22Rv1 (cell line): Measurements from ENCODE around the gene MRPL17.

Experiments used
- H3K27ac ChIP-seq: fragments of 450-650 bp; 2 replicates; pipeline ENCODE4 v1.5.1; 2017
- CTCF ChIP-seq: fragments of 450-650 bp; IDR thresholded peaks from 2 replicates; pipeline ENCODE4 v1.5.1; 2017; ENCODE audit warnings: mild to moderate bottlenecking
- ZFX ChIP-seq: fragments of 450-650 bp; IDR thresholded peaks from 2 replicates; pipeline ENCODE4 v1.6.1; 2017; ENCODE audit warnings: antibody characterized with exemption, borderline replicate concordance

Gene MRPL17

GRCh38 chr11:6681949-6682348 lies 1.2 kb downstream of the MRPL17 start:
- H3K27ac ChIP-seq, result peak overlapping the region; percentile 75; the same call in 1 of the 2 replicates
- no peak for TF ChIP-seq CTCF
- no peak for TF ChIP-seq ZFX

DNA sequence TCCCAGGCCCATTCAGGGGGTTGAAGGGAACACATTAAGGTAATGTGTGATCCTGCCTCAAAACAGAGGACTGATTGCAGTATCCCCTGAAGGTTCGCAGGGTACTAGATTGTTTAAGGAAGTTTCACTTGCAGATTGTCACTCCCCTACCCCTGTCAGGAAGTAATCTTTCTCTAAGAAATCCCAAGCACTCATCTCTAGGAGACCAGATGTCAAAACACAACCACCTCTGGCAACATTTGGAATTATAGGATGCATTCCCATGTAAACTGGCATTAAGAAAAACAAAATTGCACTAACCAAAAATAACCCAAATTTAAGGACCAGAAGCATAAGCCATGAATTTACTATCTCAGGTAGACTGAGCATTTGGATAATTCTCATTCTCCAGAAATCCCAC lies 1.6 kb downstream of the MRPL17 start:
- no peak for TF ChIP-seq ZFX
- no peak for TF ChIP-seq CTCF
- no peak overlapping the region for H3K27ac ChIP-seq

GRCh38 chr11:6677018-6677417 lies 6.1 kb downstream of the MRPL17 start:
- no peak overlapping the region for H3K27ac ChIP-seq
- TF ChIP-seq ZFX (no peak), CTCF (no peak)

DNA sequence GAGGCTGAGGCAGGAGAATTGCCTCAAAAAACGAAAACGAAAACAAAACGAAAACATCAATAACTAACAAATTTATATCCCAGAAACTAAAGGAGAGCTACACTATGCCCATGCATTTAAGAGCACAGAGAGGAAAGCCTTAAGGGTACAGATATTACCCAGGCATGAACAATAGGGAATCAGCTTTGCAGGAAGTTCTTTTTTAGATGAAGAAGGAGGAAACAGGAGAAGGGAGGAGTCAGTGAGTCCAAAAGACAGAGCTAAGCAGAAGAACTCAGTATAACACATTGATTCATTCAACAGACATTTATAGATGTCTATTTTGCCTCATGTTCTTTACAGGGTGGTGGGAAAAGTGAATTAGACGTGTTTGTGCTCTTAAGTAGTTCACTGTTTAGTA lies 8.3 kb downstream of the MRPL17 start:
- H3K27ac ChIP-seq, result no peak overlapping the region
- TF ChIP-seq CTCF (no peak), ZFX (no peak)

DNA sequence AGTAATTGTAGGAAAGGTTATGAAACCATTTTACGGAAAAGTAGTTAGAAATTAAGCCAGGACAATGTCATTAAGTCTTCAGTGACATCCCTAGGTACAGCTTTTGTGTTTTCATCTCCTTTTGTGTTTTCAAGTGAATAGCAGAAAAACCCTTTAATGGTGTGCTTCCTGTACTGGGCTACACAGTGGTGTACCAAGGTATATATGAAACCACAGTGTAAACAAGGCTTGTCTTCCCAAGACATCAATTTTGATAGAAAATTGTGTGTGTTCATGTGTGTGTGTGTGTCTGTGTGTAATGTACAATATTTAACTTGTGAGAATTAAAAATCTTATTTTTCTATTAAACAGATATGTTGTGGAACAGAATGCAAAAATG lies 8.9 kb downstream of the MRPL17 start:
- H3K27ac ChIP-seq, result no peak overlapping the region
- TF ChIP-seq ZFX, result no peak
- no peak for TF ChIP-seq CTCF

DNA sequence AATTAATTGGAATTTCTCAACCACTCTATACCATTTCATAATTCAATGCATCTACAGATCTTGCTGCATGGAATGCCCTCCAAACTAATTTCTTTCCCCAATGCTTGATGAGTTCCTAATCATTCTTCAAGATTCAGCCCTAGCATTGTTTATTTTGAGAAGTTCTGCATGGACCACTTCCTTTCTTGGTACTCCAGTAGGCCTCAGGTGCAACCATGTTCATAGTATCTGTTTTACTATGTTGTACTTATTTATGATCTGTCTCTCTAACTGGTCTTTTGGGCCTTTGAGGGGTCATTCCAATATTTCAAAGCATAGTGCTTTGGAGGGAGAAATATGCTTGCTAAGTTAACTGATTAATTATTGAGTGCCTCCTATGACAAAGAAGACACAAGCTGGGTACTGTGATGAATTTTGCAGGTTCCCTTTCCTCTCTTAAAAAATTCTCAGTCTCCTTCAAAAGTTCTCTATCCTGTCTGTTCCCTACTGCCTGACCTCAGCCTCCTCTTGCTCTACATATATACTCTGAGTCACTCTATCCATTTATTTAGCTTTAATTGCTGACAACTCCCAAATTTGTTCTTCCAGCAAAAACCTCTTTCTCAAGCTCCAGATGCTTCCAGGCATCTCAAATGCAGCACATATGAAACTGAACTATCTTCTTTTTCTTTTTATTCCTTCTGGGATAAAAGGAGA lies 9.5 kb downstream of the MRPL17 start:
- H3K27ac ChIP-seq, result no peak overlapping the region
- TF ChIP-seq CTCF (no peak), ZFX (no peak)

DNA sequence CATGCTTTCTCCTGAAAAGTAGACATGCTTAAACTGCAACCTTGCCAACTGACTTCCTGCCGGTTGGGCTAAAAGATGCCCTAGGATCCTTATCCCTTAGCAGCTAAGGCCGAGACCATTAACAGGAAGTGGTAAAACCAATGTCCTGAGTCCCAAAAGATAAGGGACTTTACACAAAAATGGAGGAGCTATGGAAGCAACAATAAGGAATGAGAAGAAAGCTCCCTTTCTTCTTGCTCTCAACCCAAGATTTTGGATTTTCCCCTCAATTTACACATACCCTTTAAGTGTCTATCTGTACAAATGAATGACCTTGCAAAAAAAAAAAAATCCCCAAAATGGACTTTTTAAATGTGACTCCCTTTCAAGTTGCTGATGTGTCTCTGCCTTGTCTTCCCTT lies 11.1 kb downstream of the MRPL17 start:
- H3K27ac ChIP-seq, result no peak overlapping the region
- TF ChIP-seq ZFX, result no peak
- no peak for TF ChIP-seq CTCF
